HCT116 (cell line): ENCODE results near the gene SOX2.

Source experiments
- CEBPB ChIP-seq: IDR thresholded peaks from 2 replicates; pipeline ENCODE4 v1.6.1; 2012; ENCODE audit warnings: low read depth
- CTCF ChIP-seq, 3 experiments: fragments of 200-600 bp in 1 of 3; sonication (generic) in 1 of 3; IDR thresholded peaks in 2 of 3; conservative IDR thresholded peaks in 1 of 3; 2 replicates each; pipeline ENCODE4 v1.5.1; 2012 to 2017; ENCODE audit warnings: low read depth in 2 of 3, low read length in 2 of 3, antibody characterized with exemption in 1 of 3, borderline replicate concordance in 1 of 3, control low read depth in 1 of 3, mild to moderate bottlenecking in 1 of 3, mixed read lengths in 1 of 3, mixed run types in 1 of 3, moderate library complexity in 1 of 3; ENCODE audit not compliant: insufficient read depth in 1 of 3
- EGR1 ChIP-seq: IDR thresholded peaks from 2 replicates; pipeline ENCODE4 v1.6.1; 2012; ENCODE audit warnings: low read depth
- EZH2 ChIP-seq: fragments of 200-600 bp; sonication (generic); IDR thresholded peaks from 2 replicates; pipeline ENCODE4 v1.6.1; 2017; ENCODE audit warnings: antibody characterized with exemption, mixed run types
- EZH2phosphoT487 ChIP-seq: fragments of 200-600 bp; IDR thresholded peaks from 2 replicates; pipeline ENCODE4 v1.6.1; 2018; ENCODE audit warnings: antibody characterized with exemption, borderline replicate concordance
- MAX ChIP-seq: IDR thresholded peaks from 2 replicates; pipeline ENCODE4 v1.6.1; 2012
- POLR2A ChIP-seq: IDR thresholded peaks from 2 replicates; pipeline ENCODE4 v1.7.0; 2011; ENCODE audit warnings: borderline replicate concordance; ENCODE audit not compliant: insufficient read depth, insufficient read length; ENCODE audit errors: extremely low read depth
- POLR2AphosphoS5 ChIP-seq: IDR thresholded peaks from 2 replicates; pipeline ENCODE4 v1.6.1; 2011; ENCODE audit warnings: mild to moderate bottlenecking, low read depth, low read length, moderate library complexity
- RAD21 ChIP-seq: IDR thresholded peaks from 2 replicates; pipeline ENCODE4 v1.6.1; 2012; ENCODE audit warnings: low read depth, mild to moderate bottlenecking
- SRF ChIP-seq: IDR thresholded peaks from 2 replicates; pipeline ENCODE4 v1.6.1; 2012; ENCODE audit warnings: low read depth
- ZBTB33 ChIP-seq: IDR thresholded peaks from 2 replicates; pipeline ENCODE4 v1.6.1; 2011; ENCODE audit warnings: mild to moderate bottlenecking, low read length, moderate library complexity; ENCODE audit not compliant: insufficient replicate concordance; ENCODE audit errors: extremely low read depth
- ZNF274 ChIP-seq: fragments of 200-500 bp; sonication (Bioruptor generic); IDR thresholded peaks from 2 replicates; pipeline ENCODE4 v1.6.1; 2014; ENCODE audit warnings: mild to moderate bottlenecking, low read depth, low read length, inconsistent platforms
- TF ChIP-seq, protein P1 (sequence below): IDR thresholded peaks from 2 replicates; pipeline ENCODE4 v1.6.1; 2012; ENCODE audit warnings: low read depth

DNA sequence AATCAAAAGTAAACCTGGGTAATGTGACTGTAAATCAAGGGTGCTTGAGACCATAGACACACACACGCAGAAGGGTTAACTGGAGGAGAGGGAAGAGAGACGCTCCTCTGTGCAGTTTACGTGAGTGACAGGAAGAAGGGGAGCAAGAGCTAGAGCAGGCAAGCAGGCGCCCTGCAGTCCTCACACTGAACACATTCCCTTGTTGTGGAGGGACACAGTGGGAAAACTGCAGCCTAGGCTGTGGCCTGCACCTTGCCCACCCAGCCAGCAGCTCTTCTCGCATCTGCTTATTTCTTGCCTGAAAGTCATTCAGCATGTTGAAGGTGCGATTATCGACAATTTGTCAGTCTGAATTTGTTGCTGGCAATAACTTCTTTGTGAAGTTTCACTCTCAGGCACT lies 24.2 kb downstream of the SOX2 start:
- TF ChIP-seq CTCF (IDR thresholded peaks at IDR 0.05 in 2 of 3, conservative IDR thresholded peaks at IDR 0.05 in 1 of 3; ENCODE audit: borderline replicate concordance in 1 of 3, insufficient read depth in 1 of 3, low read depth in 2 of 3, low read length in 2 of 3) (no peak), SRF (no peak), ZNF274 (no peak), MAX (no peak), EGR1 (no peak), EZH2 (no peak), POLR2A (no peak), POLR2AphosphoS5 (no peak), EZH2phosphoT487 (no peak), CEBPB (no peak), ZBTB33 (no peak), RAD21 (no peak)
- TF ChIP-seq, protein P1, sequence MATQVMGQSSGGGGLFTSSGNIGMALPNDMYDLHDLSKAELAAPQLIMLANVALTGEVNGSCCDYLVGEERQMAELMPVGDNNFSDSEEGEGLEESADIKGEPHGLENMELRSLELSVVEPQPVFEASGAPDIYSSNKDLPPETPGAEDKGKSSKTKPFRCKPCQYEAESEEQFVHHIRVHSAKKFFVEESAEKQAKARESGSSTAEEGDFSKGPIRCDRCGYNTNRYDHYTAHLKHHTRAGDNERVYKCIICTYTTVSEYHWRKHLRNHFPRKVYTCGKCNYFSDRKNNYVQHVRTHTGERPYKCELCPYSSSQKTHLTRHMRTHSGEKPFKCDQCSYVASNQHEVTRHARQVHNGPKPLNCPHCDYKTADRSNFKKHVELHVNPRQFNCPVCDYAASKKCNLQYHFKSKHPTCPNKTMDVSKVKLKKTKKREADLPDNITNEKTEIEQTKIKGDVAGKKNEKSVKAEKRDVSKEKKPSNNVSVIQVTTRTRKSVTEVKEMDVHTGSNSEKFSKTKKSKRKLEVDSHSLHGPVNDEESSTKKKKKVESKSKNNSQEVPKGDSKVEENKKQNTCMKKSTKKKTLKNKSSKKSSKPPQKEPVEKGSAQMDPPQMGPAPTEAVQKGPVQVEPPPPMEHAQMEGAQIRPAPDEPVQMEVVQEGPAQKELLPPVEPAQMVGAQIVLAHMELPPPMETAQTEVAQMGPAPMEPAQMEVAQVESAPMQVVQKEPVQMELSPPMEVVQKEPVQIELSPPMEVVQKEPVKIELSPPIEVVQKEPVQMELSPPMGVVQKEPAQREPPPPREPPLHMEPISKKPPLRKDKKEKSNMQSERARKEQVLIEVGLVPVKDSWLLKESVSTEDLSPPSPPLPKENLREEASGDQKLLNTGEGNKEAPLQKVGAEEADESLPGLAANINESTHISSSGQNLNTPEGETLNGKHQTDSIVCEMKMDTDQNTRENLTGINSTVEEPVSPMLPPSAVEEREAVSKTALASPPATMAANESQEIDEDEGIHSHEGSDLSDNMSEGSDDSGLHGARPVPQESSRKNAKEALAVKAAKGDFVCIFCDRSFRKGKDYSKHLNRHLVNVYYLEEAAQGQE: no peak
